Kidney capillary endothelial cell (primary cell): ENCODE data around the gene MAP3K21.

ENCODE experiments used
- DNase-seq: peaks from one replicate; pipeline ENCODE4 v3.0.0-alpha.2; 2018; ENCODE audit warnings: low spot score

The MAP3K21 gene

GRCh38 chr1:233326811-233327650 lies 493 bp upstream of the MAP3K21 start:
- no peak for DNase-seq

- DNase-seq = no peak
Observed at GRCh38 chr1:233328142-233328921, 808 bp downstream of the MAP3K21 start.

- DNase-seq = no peak
Observed at GRCh38 chr1:233331676-233332519, 4.4 kb downstream of the MAP3K21 start.

GRCh38 chr1:233333086-233333485 lies 5.6 kb downstream of the MAP3K21 start:
- no peak for DNase-seq

GRCh38 chr1:233334092-233334491 lies 6.6 kb downstream of the MAP3K21 start:
- no peak for DNase-seq

- DNase-seq = no peak
Observed at GRCh38 chr1:233336554-233337456, 9.3 kb downstream of the MAP3K21 start.

GRCh38 chr1:233337505-233337904 lies 10.0 kb downstream of the MAP3K21 start:
- DNase-seq = no peak

GRCh38 chr1:233338102-233338501 lies 10.6 kb downstream of the MAP3K21 start:
- DNase-seq = no peak

- DNase-seq = no peak
Observed at GRCh38 chr1:233340031-233340555, 12.6 kb downstream of the MAP3K21 start.

- no peak for DNase-seq
Observed at GRCh38 chr1:233340966-233341516, 13.5 kb downstream of the MAP3K21 start.

GRCh38 chr1:233342086-233342485 lies 14.6 kb downstream of the MAP3K21 start:
- no peak for DNase-seq

- DNase-seq = no peak
Observed at GRCh38 chr1:233343262-233343661, 15.7 kb downstream of the MAP3K21 start.

- DNase-seq = no peak
Observed at GRCh38 chr1:233347338-233347737, 19.8 kb downstream of the MAP3K21 start.

- DNase-seq = no peak
Observed at GRCh38 chr1:233349137-233349536, 21.6 kb downstream of the MAP3K21 start.

- DNase-seq = no peak
Observed at GRCh38 chr1:233354983-233355382, 27.5 kb downstream of the MAP3K21 start.

GRCh38 chr1:233355841-233356704 lies 28.5 kb downstream of the MAP3K21 start:
- no peak for DNase-seq

GRCh38 chr1:233356705-233356987 lies 29.1 kb downstream of the MAP3K21 start:
- DNase-seq = no peak

- no peak for DNase-seq
Observed at GRCh38 chr1:233357595-233358397, 30.3 kb downstream of the MAP3K21 start.

- no peak for DNase-seq
Observed at GRCh38 chr1:233359431-233359830, 31.9 kb downstream of the MAP3K21 start.
